ENCODE results near the gene CELA2A. TPM values are rescaled to one million over a fixed set of nuclear protein-coding genes. Genes with fewer than 3 reads are reported as not detected.
"Not testable (repeated sequence)": the region's sequence is repeated elsewhere in the genome, so short reads cannot be mapped to it uniquely, and the experiment has no call there.

Gene CELA2A
- total RNA-seq, 1 experiment from 2014 or later, result not detected

DNA sequence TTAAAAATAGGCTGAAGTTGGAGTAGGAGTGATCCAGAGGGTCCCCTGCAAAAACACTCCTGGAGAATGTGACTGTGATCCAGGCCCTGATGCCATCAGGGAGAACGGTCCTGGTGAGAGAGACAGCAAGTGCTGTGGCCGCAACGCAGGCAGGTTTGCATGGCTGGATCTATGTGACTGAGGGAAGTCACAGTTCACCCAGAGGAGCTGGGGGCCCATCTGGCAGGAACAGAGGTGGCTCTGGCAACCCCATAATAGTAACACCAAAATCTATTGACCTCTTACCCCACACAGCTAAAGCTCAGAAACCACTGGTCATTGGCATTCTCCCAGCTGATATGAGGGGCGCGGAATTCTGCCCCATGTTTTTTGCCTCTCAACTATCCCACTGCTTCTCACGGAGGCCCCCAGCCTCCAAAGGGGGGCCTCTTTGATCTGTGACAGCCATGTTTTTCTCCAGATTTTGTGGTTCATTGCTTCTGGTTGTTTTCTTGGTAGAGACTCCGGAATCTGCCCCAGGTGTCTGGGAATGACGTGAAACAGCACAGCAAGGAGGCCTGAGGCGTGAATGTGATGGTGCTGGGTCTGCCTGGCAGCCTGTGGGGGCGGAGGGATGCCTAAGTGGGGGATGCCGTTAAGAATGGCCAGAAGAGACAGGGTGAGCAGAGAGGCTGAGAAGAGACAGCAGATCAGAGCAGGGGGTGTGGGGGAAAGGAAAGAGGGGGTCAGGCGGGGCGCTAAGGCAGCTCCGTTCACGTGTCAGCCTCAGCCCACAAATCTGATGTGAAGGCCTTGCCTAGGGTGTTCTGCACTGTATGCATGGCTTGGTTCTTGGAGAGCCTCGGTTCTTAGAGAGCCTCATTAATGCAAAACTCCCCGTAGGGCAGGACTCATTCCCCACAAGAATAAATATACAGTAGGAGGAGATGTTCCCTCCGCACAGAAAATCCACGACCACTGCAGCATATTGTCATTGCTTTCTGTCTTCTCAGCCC, 43.9 kb downstream of the CELA2A start:
- no peak for DNase-seq (ENCODE audit: low spot score)

DNA sequence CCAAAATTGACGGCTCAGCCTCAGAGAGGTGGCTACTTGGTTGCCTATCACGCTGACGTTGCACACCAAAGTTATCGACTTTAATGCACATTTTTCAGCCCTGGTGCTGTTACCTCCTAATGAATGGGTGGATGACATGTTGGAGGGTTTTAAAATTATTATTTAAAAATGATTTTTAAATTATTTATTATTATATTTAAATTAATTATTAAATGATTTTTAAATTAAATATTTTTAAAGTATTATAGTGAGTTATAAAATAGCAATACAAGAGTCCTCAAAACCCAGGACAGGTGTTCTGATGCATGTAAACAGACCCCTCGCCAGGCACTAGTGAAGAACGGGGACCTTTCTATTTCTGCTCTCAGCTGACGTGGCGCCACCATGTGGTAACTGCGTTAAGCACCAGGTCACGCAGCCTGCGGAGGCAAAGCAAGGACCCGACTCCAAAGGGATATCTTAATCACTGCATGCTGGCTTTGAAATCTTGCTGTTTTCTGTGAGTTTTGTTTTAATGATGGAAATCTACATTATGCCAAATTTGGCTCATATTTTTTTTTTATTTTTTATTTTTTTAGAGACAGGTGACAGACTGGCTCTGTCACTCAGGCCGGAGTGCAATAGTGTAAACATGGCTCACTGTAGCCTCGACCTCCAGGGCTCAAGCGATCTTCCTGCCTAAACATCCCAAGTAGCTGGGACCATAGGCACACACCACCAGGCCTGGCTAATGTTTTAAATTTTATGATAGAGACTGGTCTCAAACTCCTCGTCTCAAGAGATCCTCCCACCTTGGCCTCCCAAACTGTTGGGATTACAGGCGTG, 44.9 kb downstream of the CELA2A start:
- peak; percentile 53 for DNase-seq (ENCODE audit: low spot score)

DNA sequence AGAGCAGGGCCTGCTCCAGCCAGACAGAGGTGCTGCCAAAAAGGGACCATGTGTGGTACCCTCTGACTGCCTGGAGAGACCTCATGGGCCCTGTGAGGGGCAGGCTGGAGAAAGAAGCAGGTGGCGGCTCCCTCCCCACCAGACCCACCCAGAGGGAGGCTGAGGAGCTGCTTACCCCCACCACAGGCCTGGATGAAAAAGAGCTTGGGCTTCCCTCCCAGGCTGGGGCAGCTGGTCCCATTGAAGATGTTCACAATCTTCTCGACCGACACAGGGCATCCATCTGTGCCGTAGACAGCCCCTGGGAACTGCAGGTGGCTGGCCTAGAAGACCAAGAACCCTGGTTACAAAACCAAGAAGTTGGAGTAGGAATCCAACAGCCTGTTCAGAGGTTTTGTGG, 47.9 kb downstream of the CELA2A start:
- no peak for DNase-seq (ENCODE audit: low spot score)

DNA sequence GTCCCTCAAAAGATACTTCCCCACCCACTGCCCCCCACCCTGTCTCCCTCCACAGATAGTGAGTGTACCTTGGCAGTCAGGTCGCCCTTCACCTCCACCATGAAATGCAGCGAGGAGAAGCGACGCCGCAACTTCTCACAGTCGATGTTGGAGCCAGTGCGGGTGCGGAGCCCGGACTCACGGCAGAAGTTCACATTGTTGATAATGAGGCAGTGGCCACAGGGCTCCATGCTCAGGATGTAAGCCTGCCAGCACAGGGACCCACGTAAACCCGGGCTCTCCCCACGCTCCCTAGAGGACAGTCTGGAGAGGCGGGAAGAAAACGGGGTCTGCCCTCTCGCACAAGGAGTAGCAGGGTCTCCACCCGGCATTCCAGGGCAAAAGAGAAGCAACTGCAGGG, 50.3 kb downstream of the CELA2A start:
- no peak for DNase-seq (ENCODE audit: low spot score)

DNA sequence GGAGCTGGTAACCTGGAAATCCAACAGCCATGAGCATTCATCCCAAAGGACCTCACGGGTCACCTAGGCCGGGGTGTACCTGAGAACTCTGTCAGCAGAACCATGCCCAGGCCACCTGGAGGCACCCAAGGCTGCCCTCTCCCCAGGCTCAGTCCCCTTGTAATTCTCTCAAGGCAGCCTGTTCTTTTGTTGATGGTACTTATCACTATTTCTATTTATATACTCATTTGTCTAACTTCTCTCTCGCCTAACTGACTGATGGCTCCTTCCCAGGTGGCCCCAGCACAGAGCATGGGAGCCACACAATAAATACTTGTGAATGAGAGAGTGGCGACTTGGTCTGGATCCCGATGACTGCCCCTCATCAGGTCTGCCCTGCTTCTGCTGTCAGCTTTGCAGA, 50.7 kb downstream of the CELA2A start:
- no peak for DNase-seq (ENCODE audit: low spot score)

DNA sequence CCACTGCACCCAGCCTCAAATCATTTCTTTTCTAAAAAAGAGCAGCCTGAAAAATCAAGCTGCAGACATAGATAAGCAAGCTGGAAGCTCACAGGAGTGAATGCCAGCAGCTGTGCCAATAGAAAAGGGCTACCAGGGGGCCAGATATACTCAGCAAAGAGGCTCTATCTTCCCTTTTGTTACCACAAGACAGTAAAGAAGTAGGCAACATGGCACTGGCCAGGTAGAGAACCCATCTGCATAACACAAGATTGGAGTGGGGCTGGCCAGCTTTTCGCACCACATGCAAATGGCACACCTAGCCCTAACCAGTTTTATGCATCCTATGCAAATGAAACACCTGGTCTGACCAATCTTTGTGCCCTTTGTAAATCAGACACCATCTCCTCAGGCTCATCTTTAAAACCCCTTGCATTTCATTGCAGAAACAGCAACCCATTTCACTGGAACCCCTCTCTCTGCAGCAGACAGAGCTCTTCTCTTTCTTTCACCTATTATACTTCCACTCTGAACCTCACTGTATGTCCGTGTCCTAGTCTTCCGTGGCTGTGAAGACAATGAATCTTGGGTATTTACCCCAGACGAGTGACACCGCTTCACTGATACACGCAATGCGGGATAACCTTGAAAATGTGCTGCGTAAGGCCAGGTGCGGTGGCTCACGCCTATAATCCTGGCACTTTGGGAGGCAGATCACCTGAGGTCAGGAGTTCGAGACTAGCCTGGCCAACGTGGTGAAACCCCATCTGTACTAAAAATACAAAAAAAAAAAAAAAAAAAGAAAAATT, 52.4 kb downstream of the CELA2A start:
- DNase-seq (ENCODE audit: low spot score), result no peak

DNA sequence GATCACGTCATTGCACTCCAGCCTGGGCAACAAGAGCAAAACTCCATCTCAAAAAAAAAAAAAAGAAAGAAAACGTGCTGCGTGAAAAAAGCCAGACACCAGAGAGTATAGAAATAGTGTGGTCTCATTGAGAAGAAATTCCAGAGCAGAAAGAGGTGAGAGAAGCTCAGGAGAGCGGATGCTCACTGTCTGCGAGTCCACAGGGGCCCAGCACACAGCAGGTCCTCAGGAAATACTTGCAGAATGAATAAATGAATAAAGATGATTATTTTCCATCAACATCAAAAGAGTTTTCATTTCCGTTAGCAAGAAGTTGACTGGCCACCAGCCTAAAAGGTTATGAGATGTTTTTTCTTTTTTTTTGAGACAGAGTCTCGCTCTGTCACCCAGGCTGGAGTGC, 53.1 kb downstream of the CELA2A start:
- no peak for DNase-seq (ENCODE audit: low spot score)

DNA sequence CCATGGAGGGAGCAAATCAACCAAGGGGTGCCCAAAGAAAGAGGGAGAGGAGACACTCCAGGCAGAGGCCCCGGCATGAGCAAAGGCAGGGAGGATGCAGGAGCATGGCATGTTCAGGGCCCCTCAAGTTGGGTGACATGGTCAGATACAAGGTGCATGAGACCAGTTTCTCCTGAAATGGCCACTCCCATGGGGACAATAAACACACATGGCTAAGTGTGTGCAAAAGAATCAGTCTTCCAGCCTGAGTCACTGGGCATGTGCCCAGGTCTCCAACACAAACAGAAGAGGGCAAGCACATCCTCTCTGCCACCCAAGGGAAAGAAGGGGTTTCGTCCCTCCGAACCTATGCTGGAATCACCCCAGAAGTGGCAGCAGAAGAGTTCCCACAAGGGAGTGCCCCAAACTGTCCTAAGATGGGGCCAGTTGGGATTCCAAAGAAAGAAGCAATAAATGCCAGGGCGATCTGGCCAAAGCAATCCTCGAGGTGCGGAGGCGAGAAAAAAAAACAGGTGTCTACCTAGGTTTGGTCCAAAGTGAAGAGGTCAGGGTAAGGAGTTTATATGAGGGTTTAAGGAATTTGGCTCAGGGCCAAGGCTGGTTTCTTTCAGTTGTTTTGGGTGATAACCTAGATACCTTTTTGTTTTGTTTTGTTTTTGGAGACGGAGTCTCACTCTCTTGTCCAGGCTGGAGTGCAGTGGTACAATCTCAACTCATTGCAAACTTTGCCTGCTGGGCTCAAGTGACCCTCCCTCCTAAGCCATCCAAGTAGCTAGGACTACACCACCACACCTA, 54.3 kb downstream of the CELA2A start:
- DNase-seq (ENCODE audit: low spot score), result no peak

DNA sequence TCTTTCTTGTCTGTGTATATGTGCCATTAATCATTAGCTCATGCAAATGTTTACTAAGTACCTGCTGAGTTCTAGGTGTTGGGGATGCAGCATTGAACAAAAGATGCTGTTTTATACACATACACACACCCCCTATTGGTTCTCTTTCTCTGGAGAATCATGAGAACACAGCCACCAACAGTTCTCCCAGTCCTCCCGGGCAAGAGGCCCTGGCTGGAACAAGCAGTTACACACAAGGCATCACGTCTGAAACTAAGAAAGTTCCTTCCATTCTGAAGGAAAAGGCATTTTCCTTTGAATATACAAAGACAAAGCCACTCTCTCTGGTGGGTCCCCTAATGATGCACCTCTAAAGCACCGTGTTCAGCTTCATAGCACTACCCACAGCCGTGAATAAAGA, 56.7 kb downstream of the CELA2A start:
- DNase-seq (ENCODE audit: low spot score), result no peak

DNA sequence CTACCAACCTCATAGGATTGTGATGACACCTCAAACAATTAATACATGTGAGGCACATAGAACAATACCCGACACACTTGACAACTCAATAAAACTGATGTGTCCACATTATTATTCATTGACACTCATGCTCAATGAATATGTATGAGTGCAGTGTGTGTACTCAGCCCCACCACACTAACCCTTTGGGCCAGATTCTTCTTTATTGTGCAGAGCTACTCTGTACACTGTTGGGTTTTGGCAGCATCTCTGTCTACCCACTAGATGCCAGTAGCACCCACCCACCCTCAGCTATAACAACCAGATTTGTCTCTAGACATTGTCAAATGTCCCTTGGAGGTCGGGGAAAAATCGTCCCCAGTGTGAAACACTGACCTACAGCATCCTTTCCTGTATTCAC, 57.4 kb downstream of the CELA2A start:
- DNase-seq (ENCODE audit: low spot score), result no peak

DNA sequence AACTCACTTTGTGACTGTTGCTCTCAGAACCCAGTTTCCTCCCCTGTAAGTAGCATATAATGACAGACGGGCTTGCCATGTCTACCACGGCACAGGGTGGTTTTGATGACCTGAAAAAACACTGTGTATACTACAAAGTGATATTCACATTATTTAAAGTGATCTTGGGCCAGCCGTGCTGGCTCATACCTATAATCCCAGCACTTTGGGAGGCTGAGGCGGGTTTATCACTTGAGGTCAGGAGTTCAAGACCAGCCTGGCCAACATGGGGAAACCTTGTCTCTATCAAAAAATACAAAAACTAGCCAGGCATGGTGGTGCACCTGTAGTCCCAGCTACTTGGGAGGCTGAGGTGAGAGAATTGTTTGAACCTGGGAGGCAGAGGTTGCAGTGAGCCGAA, 58.0 kb downstream of the CELA2A start:
- DNase-seq (ENCODE audit: low spot score), result not testable (repeated sequence)

DNA sequence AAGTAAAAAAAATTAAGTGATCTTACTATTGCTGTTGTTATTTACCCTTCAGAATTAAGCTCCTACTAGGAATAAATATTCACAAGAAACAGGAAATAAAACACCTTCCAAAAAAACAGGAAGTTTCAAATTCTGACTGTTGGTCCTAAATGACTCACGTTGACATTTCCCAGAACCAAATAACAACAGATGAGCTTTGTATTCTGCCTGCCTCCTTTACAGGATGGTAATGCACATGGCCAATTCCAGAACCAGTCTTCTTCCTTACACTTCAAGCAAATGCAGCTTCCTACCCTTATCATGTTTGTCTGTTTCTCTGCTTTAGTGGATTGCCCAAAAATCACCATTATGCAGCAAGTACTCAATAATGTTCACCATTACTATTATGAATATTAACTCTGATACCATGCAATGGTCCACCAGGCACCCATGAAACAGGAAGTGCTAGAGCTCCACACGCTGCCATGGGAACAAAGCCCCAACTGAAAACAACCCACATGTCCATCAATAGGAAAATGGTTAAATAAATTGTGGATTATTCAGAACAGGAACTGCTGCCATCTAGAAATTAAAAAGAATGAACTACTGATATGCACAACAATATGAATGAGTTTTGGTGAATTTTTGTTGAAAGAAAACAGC, 58.6 kb downstream of the CELA2A start:
- no peak for DNase-seq (ENCODE audit: low spot score)

DNA sequence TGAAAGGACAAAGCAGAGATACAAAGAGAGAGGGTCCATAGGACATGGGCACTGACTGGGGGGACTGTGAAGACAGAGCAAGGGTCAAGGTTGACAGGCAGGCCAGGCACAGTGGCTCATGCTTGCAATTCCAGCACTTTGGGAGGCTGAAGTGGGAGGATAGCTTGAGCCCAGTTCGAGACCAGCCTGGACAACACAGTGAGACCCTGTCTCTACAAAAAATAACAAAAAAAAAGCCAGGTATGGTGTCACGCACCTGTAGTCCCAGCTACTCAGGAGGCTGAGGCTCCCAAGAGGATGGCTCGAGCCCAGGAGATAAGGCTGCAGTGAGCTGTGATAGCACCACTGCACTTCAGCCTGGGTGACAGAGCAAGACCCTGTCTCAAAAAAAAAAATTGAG, 63.1 kb downstream of the CELA2A start:
- DNase-seq (ENCODE audit: low spot score), result no peak

DNA sequence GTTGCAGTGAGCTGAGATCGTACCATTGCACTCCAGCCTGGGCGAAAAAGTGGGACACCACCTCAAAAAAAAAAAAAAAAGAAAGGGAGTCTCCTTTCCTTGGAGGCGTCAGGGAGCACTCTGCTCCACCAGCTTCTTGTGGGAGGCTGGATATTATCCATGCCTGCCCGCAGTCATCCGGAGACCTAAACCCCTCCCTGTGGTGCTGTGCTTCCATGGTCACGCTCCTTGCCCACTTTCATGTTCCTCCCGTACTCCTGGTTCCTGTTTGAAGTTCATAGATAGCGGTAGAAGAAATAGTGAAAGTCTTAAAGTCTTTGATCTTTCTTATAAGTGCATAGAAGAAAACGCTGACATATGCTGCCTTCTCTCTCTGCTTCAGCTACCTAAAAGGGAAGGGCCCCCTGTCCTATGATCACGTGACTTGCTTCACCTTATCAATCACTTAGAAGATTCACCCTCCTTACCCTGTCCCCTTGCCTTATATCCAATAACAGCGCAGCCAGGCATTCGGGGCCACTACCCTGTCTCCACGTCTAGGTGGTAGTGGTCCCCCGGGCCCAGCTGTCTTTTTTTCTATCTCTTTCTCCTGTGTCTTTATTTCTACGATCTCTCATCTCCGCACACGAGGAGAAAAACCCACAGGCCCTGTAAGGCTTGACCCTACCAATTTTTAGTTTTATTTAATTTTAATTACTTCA, 64.8 kb downstream of the CELA2A start:
- not testable (repeated sequence) for DNase-seq (ENCODE audit: low spot score)

Other genes with a start within 250 kb of the CELA2A start
- 0.17 TPM in 1 of 2 replicates, not detected in the other for gene FHAD1, start 209.5 kb upstream of the CELA2A start, total RNA-seq (2014; rRNA removed; shearing (Covaris generic))
- gene EFHD2, start 46.8 kb upstream of the CELA2A start, total RNA-seq (2014; rRNA removed; shearing (Covaris generic)), result 30.8 and 33.5 TPM in 2 replicates
- 0.15 and 0.43 TPM in 2 replicates for gene CTRC, start 18.3 kb upstream of the CELA2A start, total RNA-seq (2014; rRNA removed; shearing (Covaris generic))
- not detected in 2 replicates for gene CELA2B, start 19.4 kb downstream of the CELA2A start, total RNA-seq (2014; rRNA removed; shearing (Covaris generic))
- 10.3 and 17.0 TPM in 2 replicates for gene CASP9, start 67.5 kb downstream of the CELA2A start, total RNA-seq (2014; rRNA removed; shearing (Covaris generic))
- gene DNAJC16, start 70.1 kb downstream of the CELA2A start, total RNA-seq (2014; rRNA removed; shearing (Covaris generic)), result 8.1 and 15.2 TPM in 2 replicates
- gene AGMAT, start 128.3 kb downstream of the CELA2A start, total RNA-seq (2014; rRNA removed; shearing (Covaris generic)), result not detected in 2 replicates
- 4.5 and 5.2 TPM in 2 replicates for gene DDI2, start 160.7 kb downstream of the CELA2A start, total RNA-seq (2014; rRNA removed; shearing (Covaris generic))
- gene PLEKHM2, start 227.6 kb downstream of the CELA2A start, total RNA-seq (2014; rRNA removed; shearing (Covaris generic)), result 13.4 and 18.6 TPM in 2 replicates